ENCODE data around the gene BPIFB4.

The BPIFB4 gene

GRCh38 chr20:33130568-33131061 lies 51.2 kb downstream of the BPIFB4 start:
- no peak for TF ChIP-seq CTCF (IDR thresholded peaks at IDR 0.05)

DNA sequence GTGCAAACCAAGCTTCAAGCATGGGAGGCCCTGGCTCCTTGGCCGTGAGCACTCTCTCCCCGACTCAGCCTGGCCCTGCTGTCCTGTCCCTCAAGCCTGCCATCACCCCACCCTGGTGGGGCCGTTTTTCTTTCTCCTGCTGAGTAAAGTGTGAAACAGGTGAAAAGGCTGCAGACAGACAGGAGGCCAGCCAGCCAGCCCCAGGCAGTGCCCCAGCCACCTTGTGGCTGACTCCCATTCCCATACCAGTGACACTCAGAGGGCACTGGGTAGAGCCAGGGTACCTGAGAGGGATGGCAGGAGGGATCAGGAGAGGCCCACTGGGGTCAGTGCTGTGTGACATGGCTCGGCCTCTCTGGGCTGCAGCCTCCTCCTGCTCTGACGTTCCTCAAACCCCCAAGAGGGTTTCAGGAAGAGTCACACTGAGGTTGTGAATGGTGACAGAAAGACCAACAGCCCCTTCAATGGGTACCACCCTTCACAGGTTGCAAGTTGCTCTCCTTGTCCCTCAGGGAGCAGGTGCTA lies 52.6 kb downstream of the BPIFB4 start:
- TF ChIP-seq CTCF (IDR thresholded peaks at IDR 0.05), result no peak

DNA sequence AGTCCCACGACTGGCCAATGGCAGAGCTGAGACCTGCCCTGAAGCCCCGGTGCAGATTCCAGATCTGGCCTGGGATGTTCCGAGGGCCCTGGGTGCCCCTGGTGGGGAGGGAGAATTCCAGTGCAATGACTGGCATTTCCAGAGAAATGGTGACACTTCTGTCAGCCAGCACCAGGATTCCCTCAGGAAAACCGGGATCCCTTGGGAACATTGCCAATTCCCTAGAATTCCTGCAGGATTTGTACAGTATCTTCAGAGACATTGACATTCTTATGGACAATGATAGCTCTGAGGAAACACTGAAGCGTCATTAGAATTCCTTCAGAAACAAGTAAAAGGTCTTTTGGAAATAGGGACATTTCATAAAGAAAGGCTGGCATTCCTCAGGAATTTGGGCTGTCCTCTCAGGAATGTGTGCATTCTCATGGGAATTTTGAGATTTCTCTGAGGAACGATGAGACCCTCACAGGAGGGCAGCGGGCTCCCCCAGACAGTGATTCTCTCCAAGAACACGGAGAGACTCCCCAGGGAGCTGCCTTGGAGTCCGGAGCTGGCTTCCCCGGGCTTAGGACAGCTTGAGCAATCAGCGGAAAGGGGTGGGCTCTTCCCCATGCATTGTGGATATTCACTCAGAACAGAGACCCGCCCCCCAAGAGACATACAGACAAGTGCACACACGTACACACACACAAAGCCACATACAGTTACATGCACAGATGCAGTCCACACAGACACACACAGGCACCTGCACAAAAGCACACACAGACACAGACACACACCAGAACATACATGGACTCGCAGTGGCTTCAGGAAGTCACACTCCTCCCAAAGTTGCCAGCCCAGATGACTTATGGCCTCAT lies 53.3 kb downstream of the BPIFB4 start:
- no peak for TF ChIP-seq CTCF (IDR thresholded peaks at IDR 0.05)

GRCh38 chr20:33133373-33133941 lies 54.0 kb downstream of the BPIFB4 start:
- no peak for TF ChIP-seq CTCF (IDR thresholded peaks at IDR 0.05)

- no peak for TF ChIP-seq CTCF (IDR thresholded peaks at IDR 0.05)
These were observed 57.8 kb downstream of the BPIFB4 start for GRCh38 chr20:33137195-33137594.

DNA sequence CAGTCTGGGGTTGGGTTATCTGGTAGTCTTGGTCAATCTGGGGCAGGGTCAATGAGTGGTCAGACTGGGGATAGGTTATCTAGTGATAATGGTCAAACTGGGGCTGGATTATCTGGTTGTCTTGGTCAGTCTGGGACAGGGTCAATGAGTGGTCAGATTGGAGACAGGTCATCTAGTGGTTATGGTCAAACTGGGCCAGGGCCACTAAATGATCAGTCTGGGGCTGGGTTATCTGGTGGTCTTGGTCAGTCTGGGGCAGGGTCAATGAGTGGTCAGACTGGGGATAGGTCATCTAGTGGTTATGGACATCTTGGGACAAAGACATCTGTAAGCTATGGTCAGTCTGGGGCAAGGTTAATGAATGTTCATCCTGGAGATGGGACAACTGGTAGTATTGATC lies 60.0 kb downstream of the BPIFB4 start:
- no peak for TF ChIP-seq CTCF (IDR thresholded peaks at IDR 0.05)

GRCh38 chr20:33145521-33145920 lies 66.1 kb downstream of the BPIFB4 start:
- TF ChIP-seq CTCF (IDR thresholded peaks at IDR 0.05), result no peak

All from LNCAP (cell line).